LNCAP (cell line): ENCODE results near the gene C9orf57.

Experiments
- CTCF ChIP-seq: fragments of 450-650 bp; IDR thresholded peaks from 2 replicates; pipeline ENCODE4 v1.5.1; 2017; ENCODE audit warnings: mild to moderate bottlenecking

C9orf57 gene

GRCh38 chr9:72060513-72060912, at the start of gene C9orf57:
Gene C9orf57 (minus strand): TSS chr9:72060613. CDS start chr9:72059331, 1,282 bp downstream.
- no peak for TF ChIP-seq CTCF

- no peak for TF ChIP-seq CTCF
These were observed 42.1 kb upstream of the C9orf57 start for GRCh38 chr9:72102520-72102919.

GRCh38 chr9:72092820-72093219, 32.4 kb upstream of the C9orf57 start:
- TF ChIP-seq CTCF, result no peak

GRCh38 chr9:72089451-72090130, 29.2 kb upstream of the C9orf57 start:
- TF ChIP-seq CTCF, result no peak

- no peak for TF ChIP-seq CTCF
These were observed 22.1 kb upstream of the C9orf57 start for GRCh38 chr9:72082536-72082935.

- TF ChIP-seq CTCF, result no peak
These were observed 4.7 kb upstream of the C9orf57 start for GRCh38 chr9:72065076-72065475.

- no peak for TF ChIP-seq CTCF
These were observed 8.3 kb downstream of the C9orf57 start for GRCh38 chr9:72052122-72052521.

GRCh38 chr9:72048850-72049249, 11.6 kb downstream of the C9orf57 start:
- TF ChIP-seq CTCF, result no peak
